Tibial nerve (tissue), 4 donors: ENCODE data around the gene MARS1.

Source experiments
- CTCF ChIP-seq, 5 experiments: fragments of 200-600 bp in 3 of 5; fragments of 450-650 bp in 2 of 5; sonication (generic) in 3 of 5; IDR thresholded peaks; one replicate each; pipeline ENCODE4 v1.5.1; 2016 to 2019; ENCODE audit warnings: antibody characterized with exemption in 5 of 5, mild to moderate bottlenecking in 3 of 5, moderate library complexity in 2 of 5
- EP300 ChIP-seq, 2 donors: sonication (generic); formaldehyde crosslinking; IDR thresholded peaks; one replicate each; pipeline ENCODE4 v1.6.1; 2017; ENCODE audit warnings: antibody characterized with exemption in 2 of 2, mild to moderate bottlenecking in 1 of 2
- POLR2A ChIP-seq, 2 donors: fragments of 450-650 bp; IDR thresholded peaks; one replicate each; pipeline ENCODE4 v1.6.1; 2017; ENCODE audit warnings: antibody characterized with exemption in 2 of 2, mild to moderate bottlenecking in 2 of 2, moderate library complexity in 2 of 2

- no peak for TF ChIP-seq CTCF (IDR thresholded peaks at IDR 0.05)
- no peak for TF ChIP-seq EP300 (IDR thresholded peaks at IDR 0.05)
- TF ChIP-seq POLR2A (IDR thresholded peaks at IDR 0.05): no peak
Observed at GRCh38 chr12:57479376-57480115, 8.3 kb upstream of the MARS1 start, which contains the start of gene ARHGAP9.
